ENCODE measurements around the gene PMPCA.

DNA sequence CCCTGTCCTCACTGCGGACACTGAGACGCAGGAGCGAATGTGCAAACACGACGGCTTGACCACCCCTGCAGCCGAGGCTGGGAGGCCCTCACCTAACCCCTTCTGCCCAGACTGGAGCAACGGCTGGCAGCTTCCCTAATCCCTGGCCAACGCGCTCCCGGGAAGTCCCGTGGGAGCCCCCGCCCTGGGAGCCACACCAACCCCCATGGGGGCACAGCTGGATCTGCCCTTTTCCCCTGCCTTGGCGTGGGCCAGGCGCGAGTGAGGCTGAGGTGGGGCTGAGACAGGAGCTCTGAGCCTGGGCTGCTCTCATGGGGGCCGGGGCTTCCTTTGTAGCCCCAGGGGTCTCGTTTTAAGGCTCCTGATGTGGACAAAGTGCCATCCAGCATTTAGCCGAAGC is 42.3 kb upstream of the PMPCA start:
- TF ChIP-seq POLR2AphosphoS5 (IDR thresholded peaks at IDR 0.05) (no peak), POLR2A (IDR thresholded peaks at IDR 0.05) (no peak)
- TF ChIP-seq, protein P1, sequence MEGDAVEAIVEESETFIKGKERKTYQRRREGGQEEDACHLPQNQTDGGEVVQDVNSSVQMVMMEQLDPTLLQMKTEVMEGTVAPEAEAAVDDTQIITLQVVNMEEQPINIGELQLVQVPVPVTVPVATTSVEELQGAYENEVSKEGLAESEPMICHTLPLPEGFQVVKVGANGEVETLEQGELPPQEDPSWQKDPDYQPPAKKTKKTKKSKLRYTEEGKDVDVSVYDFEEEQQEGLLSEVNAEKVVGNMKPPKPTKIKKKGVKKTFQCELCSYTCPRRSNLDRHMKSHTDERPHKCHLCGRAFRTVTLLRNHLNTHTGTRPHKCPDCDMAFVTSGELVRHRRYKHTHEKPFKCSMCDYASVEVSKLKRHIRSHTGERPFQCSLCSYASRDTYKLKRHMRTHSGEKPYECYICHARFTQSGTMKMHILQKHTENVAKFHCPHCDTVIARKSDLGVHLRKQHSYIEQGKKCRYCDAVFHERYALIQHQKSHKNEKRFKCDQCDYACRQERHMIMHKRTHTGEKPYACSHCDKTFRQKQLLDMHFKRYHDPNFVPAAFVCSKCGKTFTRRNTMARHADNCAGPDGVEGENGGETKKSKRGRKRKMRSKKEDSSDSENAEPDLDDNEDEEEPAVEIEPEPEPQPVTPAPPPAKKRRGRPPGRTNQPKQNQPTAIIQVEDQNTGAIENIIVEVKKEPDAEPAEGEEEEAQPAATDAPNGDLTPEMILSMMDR (IDR thresholded peaks at IDR 0.05) = no peak
